Breast epithelium (tissue), 4 donors: ENCODE results near the gene ZNF512B. TPM values are rescaled to one million over a fixed set of nuclear protein-coding genes. Genes with fewer than 3 reads are reported as not detected.
A peak's percentile ranks its signal among the peaks of the same experiment; 100 is the strongest.

Source experiments
- DNase-seq, 2 donors: peaks; one replicate each; pipeline ENCODE4 v3.0.0-alpha.2; 2019; ENCODE audit warnings: low spot score in 2 of 2
- H3K27ac ChIP-seq, 2 donors: fragments of 200-600 bp; sonication (generic) in 1 of 2; one replicate each; pipeline ENCODE4 v1.5.1; 2016 to 2019; ENCODE audit warnings: mild to moderate bottlenecking in 1 of 2
- H3K27me3 ChIP-seq, 2 donors: fragments of 200-600 bp; sonication (generic) in 1 of 2; one replicate each; pipeline versions ENCODE4 v1.5.1 to v1.6.0; 2017 to 2019; ENCODE audit warnings: control low read depth in 1 of 2, mild to moderate bottlenecking in 1 of 2
- H3K36me3 ChIP-seq: fragments of 200-600 bp; one replicate; pipeline ENCODE4 v1.5.1; 2019
- H3K4me1 ChIP-seq, 2 donors: fragments of 200-600 bp; sonication (generic); one replicate each; pipeline ENCODE4 v1.5.1; 2016 to 2019; ENCODE audit warnings: control low read depth in 1 of 2
- H3K4me3 ChIP-seq, 3 donors: fragments of 200-600 bp; sonication (generic); 1 replicate in 2 of 3; 2 replicates in 1 of 3; pipeline ENCODE4 v1.5.1; 2016 to 2019; ENCODE audit warnings: mild to moderate bottlenecking in 3 of 3, moderate library complexity in 2 of 3
- H3K9me3 ChIP-seq, 2 donors: fragments of 200-600 bp; sonication (generic) in 1 of 2; one replicate each; pipeline ENCODE4 v1.5.1; 2016 to 2019; ENCODE audit warnings: control low read depth in 1 of 2
- CTCF ChIP-seq, 3 donors: fragments of 450-650 bp; IDR thresholded peaks; one replicate each; pipeline ENCODE4 v1.5.1; 2016 to 2017; ENCODE audit warnings: antibody characterized with exemption in 3 of 3, mild to moderate bottlenecking in 3 of 3, moderate library complexity in 3 of 3
- POLR2A ChIP-seq: fragments of 450-650 bp; IDR thresholded peaks from one replicate; pipeline ENCODE4 v1.6.1; 2016; ENCODE audit warnings: antibody characterized with exemption, mild to moderate bottlenecking, moderate library complexity
- POLR2AphosphoS5 ChIP-seq, 3 donors: sonication (generic); formaldehyde crosslinking; IDR thresholded peaks; one replicate each; pipeline ENCODE4 v1.6.1; 2017; ENCODE audit warnings: antibody characterized with exemption in 3 of 3
- intact Hi-C: fragments of 100-400 bp; cut with DNase I; formaldehyde crosslinking; loops from one replicate; pipeline ENCODE4 v1.15.1; 2023; ENCODE audit warnings: low total_unique reads
- total RNA-seq, 3 donors: library from RNA; depleted of rRNA; stranded (reverse); fragments of >200 nt; gene quantifications; one replicate each; pipeline ENCODE4 v1.1.0, GENCODE V29; 2016

Gene ZNF512B
- total RNA-seq, 3 donors from 2014 or later, result 5.8 to 12.7 (median 9.2) TPM

- Histone ChIP-seq H3K36me3 (no peaks in the 10 kb centered on the region), H3K27me3 (no peaks in the 10 kb centered on the region), H3K4me1 (peaks cover 20 to 32% of the 10 kb centered on the region in 2 donors), H3K27ac (peak overlapping the region; percentile 86 to 98), H3K4me3 (peak overlapping the region; percentile 94 to 100 (median 98)), H3K9me3 (no peaks in the 10 kb centered on the region)
- intact Hi-C loops, result no loop called here
- DNase-seq, result no peak
- no peak for TF ChIP-seq POLR2AphosphoS5 (IDR thresholded peaks at IDR 0.05)
- TF ChIP-seq POLR2A, result no peak
- peak in 1 of 3 donors; percentile 6 for TF ChIP-seq CTCF (IDR thresholded peaks at IDR 0.05)
These were observed 14.4 kb downstream of the ZNF512B start for GRCh38 chr20:63955281-63955826.

GRCh38 chr20:63953764-63954429 is 15.8 kb downstream of the ZNF512B start:
- H3K4me3 ChIP-seq, result peak overlapping the region in 1 of 3 donors; percentile 100
- no peaks in the 10 kb centered on the region for H3K27me3 ChIP-seq
- H3K4me1 ChIP-seq, result peaks cover 26 to 40% of the 10 kb centered on the region in 2 donors
- H3K9me3 ChIP-seq, result no peaks in the 10 kb centered on the region
- intact Hi-C loops, result no loop called here
- no peak for DNase-seq
- H3K36me3 ChIP-seq, result no peaks in the 10 kb centered on the region
- peak overlapping the region in 1 of 2 donors; percentile 98 for H3K27ac ChIP-seq
- no peak for TF ChIP-seq CTCF (IDR thresholded peaks at IDR 0.05)
- TF ChIP-seq POLR2A, result no peak
- TF ChIP-seq POLR2AphosphoS5 (IDR thresholded peaks at IDR 0.05), result no peak

GRCh38 chr20:63952769-63953168 is 17.0 kb downstream of the ZNF512B start:
- TF ChIP-seq CTCF (IDR thresholded peaks at IDR 0.05), result no peak
- no peak for TF ChIP-seq POLR2AphosphoS5 (IDR thresholded peaks at IDR 0.05)
- TF ChIP-seq POLR2A, result no peak
- Histone ChIP-seq H3K36me3 (no peaks in the 10 kb centered on the region), H3K27ac (peak overlapping the region in 1 of 2 donors; percentile 89), H3K4me1 (peaks cover 26 to 46% of the 10 kb centered on the region in 2 donors), H3K27me3 (no peaks in the 10 kb centered on the region), H3K4me3 (no peak overlapping the region), H3K9me3 (no peaks in the 10 kb centered on the region)
- intact Hi-C loops, result no loop called here
- no peak for DNase-seq

GRCh38 chr20:63952210-63952535 is 17.6 kb downstream of the ZNF512B start:
- peak overlapping the region; percentile 89 for H3K27ac ChIP-seq
- no peaks in the 10 kb centered on the region for H3K9me3 ChIP-seq
- intact Hi-C loops, result no loop called here
- TF ChIP-seq POLR2A (no peak), CTCF (IDR thresholded peaks at IDR 0.05) (no peak), POLR2AphosphoS5 (IDR thresholded peaks at IDR 0.05) (no peak)
- H3K4me1 ChIP-seq, result peaks cover 20 to 40% of the 10 kb centered on the region in 2 donors
- peak overlapping the region in 1 of 3 donors; percentile 46 for H3K4me3 ChIP-seq
- no peaks in the 10 kb centered on the region for H3K27me3 ChIP-seq
- no peak for DNase-seq
- H3K36me3 ChIP-seq, result no peaks in the 10 kb centered on the region

GRCh38 chr20:63951398-63952209 is 18.1 kb downstream of the ZNF512B start:
- Histone ChIP-seq H3K4me3 (peak overlapping the region in 1 of 3 donors; percentile 46), H3K4me1 (peaks cover 20 to 36% of the 10 kb centered on the region in 2 donors), H3K36me3 (no peaks in the 10 kb centered on the region), H3K9me3 (no peaks in the 10 kb centered on the region), H3K27ac (peak overlapping the region; percentile 89), H3K27me3 (no peaks in the 10 kb centered on the region)
- DNase-seq, result no peak
- no peak for TF ChIP-seq CTCF (IDR thresholded peaks at IDR 0.05)
- no peak for TF ChIP-seq POLR2A
- TF ChIP-seq POLR2AphosphoS5 (IDR thresholded peaks at IDR 0.05), result no peak
- intact Hi-C loops, result no loop called here
